ENCODE data around the gene CPB2. TPM values are rescaled to one million over a fixed set of nuclear protein-coding genes. Genes with fewer than 3 reads are reported as not detected.

The CPB2 gene
- polyA plus RNA-seq, 1 donor (not counting 4 experiments of a cell fraction or from before 2014, with no cell fraction given) = 0.26 TPM

DNA sequence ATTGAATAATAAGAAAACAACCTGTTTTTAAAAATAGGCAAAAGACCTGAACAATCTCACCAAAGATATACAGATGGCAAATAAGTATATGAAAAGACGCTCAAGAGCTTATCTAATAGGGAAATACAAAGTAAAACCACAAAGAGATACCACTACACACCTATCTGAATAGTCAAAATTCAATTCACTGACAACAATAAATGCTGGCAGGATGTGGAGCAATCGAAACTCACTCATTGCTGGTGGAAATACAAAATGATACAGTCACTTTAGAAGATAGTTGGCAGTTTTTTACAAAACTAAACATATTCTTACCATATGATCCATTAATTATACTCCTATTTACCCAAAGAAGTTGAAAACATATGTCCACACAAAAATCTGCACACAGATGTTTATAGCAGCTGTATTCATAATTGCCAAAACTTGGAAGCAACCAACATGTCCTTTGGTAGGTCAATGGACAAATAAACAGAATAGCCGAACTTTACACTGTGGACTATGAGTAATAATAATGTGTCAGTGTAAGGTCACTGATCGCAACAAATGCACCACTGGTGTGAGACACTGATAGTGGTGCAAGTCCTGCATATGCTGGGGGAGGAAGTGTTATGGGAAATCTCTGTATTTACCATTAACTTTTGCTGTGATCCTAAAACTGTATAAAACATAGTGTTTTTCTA lies 73.1 kb downstream of the CPB2 start:
- no peaks in the 10 kb centered on the region for H4K20me1 ChIP-seq (ENCODE audit: control insufficient read depth, extremely low read depth, insufficient read depth, low read length)
- H3K9me1 ChIP-seq (ENCODE audit: control insufficient read depth, extremely low read depth, insufficient read depth, low read length) = no peaks in the 10 kb centered on the region
- H3K4me1 ChIP-seq (ENCODE audit: control insufficient read depth, extremely low read depth, insufficient read depth, low read length) = no peaks in the 10 kb centered on the region
- TF ChIP-seq EZH2 (IDR thresholded peaks at IDR 0.05; ENCODE audit: low read length) = no peak
- TF ChIP-seq, protein P1, sequence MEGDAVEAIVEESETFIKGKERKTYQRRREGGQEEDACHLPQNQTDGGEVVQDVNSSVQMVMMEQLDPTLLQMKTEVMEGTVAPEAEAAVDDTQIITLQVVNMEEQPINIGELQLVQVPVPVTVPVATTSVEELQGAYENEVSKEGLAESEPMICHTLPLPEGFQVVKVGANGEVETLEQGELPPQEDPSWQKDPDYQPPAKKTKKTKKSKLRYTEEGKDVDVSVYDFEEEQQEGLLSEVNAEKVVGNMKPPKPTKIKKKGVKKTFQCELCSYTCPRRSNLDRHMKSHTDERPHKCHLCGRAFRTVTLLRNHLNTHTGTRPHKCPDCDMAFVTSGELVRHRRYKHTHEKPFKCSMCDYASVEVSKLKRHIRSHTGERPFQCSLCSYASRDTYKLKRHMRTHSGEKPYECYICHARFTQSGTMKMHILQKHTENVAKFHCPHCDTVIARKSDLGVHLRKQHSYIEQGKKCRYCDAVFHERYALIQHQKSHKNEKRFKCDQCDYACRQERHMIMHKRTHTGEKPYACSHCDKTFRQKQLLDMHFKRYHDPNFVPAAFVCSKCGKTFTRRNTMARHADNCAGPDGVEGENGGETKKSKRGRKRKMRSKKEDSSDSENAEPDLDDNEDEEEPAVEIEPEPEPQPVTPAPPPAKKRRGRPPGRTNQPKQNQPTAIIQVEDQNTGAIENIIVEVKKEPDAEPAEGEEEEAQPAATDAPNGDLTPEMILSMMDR (optimal IDR thresholded peaks at IDR 0.05 in 1 of 3, IDR thresholded peaks at IDR 0.05 in 1 of 3, conservative IDR thresholded peaks at IDR 0.05 in 1 of 3; ENCODE audit: extremely low read depth in 1 of 3, insufficient read depth in 2 of 3, low read length in 3 of 3) = no peak
- DNase-seq (ENCODE audit: low read depth, low spot score) (no peak), FAIRE-seq (peak; percentile 23)
- H3K4me3 ChIP-seq (ENCODE audit: control insufficient read depth in 2 of 3, extremely low read depth in 1 of 3, insufficient read depth in 2 of 3, low read depth in 1 of 3, low read length in 3 of 3) = no peak overlapping the region
- no peaks in the 10 kb centered on the region for H3K27me3 ChIP-seq (ENCODE audit: control insufficient read depth, extremely low read depth, insufficient read depth, low read length)
- H3K36me3 ChIP-seq (ENCODE audit: control insufficient read depth in 2 of 2, extremely low read depth in 1 of 2, insufficient read depth in 2 of 2, low read length in 2 of 2) = no peaks in the 10 kb centered on the region
- H3K9me3 ChIP-seq (ENCODE audit: control insufficient read depth, low read depth, low read length) = no peaks in the 10 kb centered on the region
- dilution Hi-C loops (cut with MboI; ENCODE audit: extremely low pct_ligation_motif_present, low sequenced_read_pairs) = no loop called here
- no peak overlapping the region for H2AFZ ChIP-seq (ENCODE audit: control insufficient read depth, low read length)
- H3K27ac ChIP-seq (ENCODE audit: control insufficient read depth, insufficient read depth, low read length) = no peak overlapping the region
- H3K9ac ChIP-seq (ENCODE audit: control insufficient read depth, extremely low read depth, insufficient read depth, low read length) = no peak overlapping the region
- no peak overlapping the region for H3K4me2 ChIP-seq (ENCODE audit: control insufficient read depth, extremely low read depth, insufficient read depth, low read depth, low read length)
- H3K79me2 ChIP-seq (ENCODE audit: control insufficient read depth, insufficient read depth, low read length) = peaks cover 46% of the 10 kb centered on the region

DNA sequence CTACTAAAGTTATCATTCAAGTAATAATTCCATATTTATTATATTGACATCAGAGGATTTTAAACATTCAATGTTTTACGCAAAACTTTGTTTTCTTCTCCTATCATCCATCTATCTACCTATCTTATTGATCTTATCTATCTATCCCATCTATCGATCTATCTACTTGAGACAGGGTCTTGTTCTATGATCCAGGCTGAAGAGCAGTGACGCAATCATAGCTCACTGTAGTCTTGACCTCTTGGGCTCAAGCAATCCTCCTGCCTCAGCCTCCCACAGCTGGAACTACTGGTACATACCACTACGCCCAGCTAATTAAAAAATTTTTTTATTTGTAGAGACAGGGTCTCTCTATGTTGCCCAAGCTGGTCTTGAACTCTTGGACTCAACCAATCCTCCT lies 79.7 kb downstream of the CPB2 start:
- no peaks in the 10 kb centered on the region for H3K27me3 ChIP-seq (ENCODE audit: control insufficient read depth, extremely low read depth, insufficient read depth, low read length)
- H3K9ac ChIP-seq (ENCODE audit: control insufficient read depth, extremely low read depth, insufficient read depth, low read length) = no peak overlapping the region
- no peaks in the 10 kb centered on the region for H3K4me1 ChIP-seq (ENCODE audit: control insufficient read depth, extremely low read depth, insufficient read depth, low read length)
- FAIRE-seq (no peak), DNase-seq (ENCODE audit: low read depth, low spot score) (no peak)
- H3K9me1 ChIP-seq (ENCODE audit: control insufficient read depth, extremely low read depth, insufficient read depth, low read length) = no peaks in the 10 kb centered on the region
- no peak overlapping the region for H3K4me3 ChIP-seq (ENCODE audit: control insufficient read depth in 2 of 3, extremely low read depth in 1 of 3, insufficient read depth in 2 of 3, low read depth in 1 of 3, low read length in 3 of 3)
- no peak overlapping the region for H3K4me2 ChIP-seq (ENCODE audit: control insufficient read depth, extremely low read depth, insufficient read depth, low read depth, low read length)
- H3K36me3 ChIP-seq (ENCODE audit: control insufficient read depth in 2 of 2, extremely low read depth in 1 of 2, insufficient read depth in 2 of 2, low read length in 2 of 2) = peaks cover 1 to 3% of the 10 kb centered on the region in 2 experiments
- no peaks in the 10 kb centered on the region for H4K20me1 ChIP-seq (ENCODE audit: control insufficient read depth, extremely low read depth, insufficient read depth, low read length)
- TF ChIP-seq, protein P1 (optimal IDR thresholded peaks at IDR 0.05 in 1 of 3, IDR thresholded peaks at IDR 0.05 in 1 of 3, conservative IDR thresholded peaks at IDR 0.05 in 1 of 3; ENCODE audit: extremely low read depth in 1 of 3, insufficient read depth in 2 of 3, low read length in 3 of 3) = no peak
- no peak for TF ChIP-seq EZH2 (IDR thresholded peaks at IDR 0.05; ENCODE audit: low read length)
- H3K79me2 ChIP-seq (ENCODE audit: control insufficient read depth, insufficient read depth, low read length) = peaks cover 23% of the 10 kb centered on the region
- no peaks in the 10 kb centered on the region for H3K9me3 ChIP-seq (ENCODE audit: control insufficient read depth, low read depth, low read length)
- no peak overlapping the region for H2AFZ ChIP-seq (ENCODE audit: control insufficient read depth, low read length)
- H3K27ac ChIP-seq (ENCODE audit: control insufficient read depth, insufficient read depth, low read length) = no peak overlapping the region
- dilution Hi-C loops (cut with MboI; ENCODE audit: extremely low pct_ligation_motif_present, low sequenced_read_pairs) = no loop called here
